Non-pigmented ciliary epithelial cell (primary cell): Measurements from ENCODE around the gene GPR176.
"Not testable (repeated sequence)": the region's sequence is repeated elsewhere in the genome, so short reads cannot be mapped to it uniquely, and the experiment has no call there.

Source experiments
- DNase-seq: peaks from one replicate; pipeline ENCODE4 v3.0.0-alpha.2; 2010; ENCODE audit warnings: low read depth

The GPR176 gene

GRCh38 chr15:39935241-39935640 lies 15.2 kb upstream of the GPR176 start:
- DNase-seq: no peak

DNA sequence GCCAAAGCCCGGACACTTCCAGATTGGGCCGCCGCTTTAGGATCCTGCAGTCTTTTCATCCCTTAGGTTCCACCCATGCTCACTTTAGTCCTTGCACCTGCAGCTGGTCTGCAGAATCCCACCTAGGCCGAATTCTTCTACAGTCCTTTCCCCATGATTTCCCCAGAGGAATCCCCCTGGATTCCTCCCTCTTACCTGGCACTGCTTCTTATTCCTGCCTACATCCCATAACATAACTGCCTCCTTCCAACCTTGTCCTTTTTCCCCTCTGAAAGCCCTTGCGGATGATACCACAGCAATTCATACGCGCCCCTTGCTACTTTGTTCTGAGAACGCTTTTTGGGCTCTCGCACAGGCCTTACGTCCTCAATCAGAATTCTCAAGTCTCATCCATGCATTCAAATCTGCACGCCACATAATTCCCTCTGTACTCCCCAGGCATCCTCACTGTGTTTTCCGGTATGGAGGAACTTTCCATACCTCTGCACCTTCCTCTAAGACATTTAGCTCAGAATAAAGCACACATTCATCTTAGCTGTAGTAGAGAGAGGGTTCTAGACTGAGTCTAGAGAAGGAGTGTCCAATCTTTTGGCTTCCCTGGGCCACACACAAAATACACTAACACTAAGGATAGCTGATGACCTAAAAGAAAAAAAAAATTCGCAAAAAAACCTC lies 14.5 kb upstream of the GPR176 start:
- no peak for DNase-seq

DNA sequence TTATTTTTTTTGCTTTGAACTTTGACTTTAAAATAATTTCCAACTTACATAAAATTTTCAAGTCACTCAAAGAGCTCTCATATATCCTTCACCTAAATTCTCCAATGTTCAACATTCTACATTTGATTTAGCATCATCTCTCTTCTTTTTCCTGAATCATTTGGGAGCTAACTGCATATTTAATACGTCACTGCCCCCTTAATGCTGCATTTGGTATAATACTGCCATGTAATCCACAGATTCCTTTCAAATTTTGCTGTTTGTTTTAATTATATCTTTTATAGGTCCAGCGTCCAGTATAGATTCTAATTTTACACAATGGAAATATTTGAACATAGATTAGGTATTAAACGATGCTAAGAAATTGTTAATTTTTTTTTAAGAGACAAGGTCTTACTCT lies 11.5 kb upstream of the GPR176 start:
- DNase-seq: no peak

DNA sequence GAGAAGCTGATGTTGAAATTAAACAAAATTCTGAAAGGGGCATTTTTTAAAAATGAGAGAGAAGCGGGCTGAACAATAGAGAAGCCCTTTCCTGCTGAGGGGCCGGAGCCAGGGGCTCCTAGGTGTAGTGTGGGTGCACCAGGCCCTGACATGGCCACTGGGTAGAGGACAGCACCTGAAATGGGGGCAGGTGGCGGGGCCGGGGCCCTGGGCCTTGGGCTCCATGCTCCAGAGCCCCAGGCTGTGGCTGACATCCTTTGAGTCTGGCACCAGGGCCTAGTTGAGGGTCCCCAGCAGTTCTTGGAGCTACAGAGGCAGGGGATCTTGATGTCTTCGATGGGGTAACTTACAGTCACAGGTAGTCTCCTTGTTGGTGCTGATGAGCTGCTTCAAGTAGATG lies 6.5 kb upstream of the GPR176 start:
- no peak for DNase-seq

- DNase-seq: no peak
Measured at GRCh38 chr15:39925112-39925842, 5.2 kb upstream of the GPR176 start.

- no peak for DNase-seq
Measured at GRCh38 chr15:39924437-39924836, 4.4 kb upstream of the GPR176 start.

DNA sequence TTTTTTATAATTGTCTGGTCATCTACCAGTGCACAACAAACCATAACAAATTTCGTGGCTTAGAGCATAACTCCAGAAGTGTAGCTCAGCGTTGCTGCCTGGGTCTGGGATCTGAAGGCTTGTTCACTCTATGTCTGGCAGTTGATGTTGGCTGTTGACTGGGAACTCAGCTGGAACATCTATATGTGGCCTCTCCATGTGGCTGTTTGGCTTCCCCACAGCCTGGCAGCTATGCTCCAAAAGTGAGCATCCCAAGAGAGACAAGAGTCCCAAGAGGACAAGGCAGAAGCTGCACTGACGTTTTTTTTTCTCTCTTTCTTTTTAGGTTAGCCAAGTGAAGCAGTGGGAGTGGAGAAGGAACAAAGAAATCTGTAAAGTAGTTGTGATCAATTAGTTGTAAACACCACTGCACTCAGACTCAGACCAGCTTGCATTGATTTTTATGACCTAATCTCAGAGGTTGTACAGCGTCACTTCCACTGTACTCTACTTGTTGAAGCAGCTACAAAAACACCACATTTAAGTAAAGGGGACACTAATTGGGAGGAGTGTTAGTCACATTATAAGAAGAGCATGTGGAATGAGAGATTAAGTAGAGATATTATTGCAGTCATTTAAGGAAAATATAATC lies 2.5 kb upstream of the GPR176 start:
- no peak for DNase-seq

GRCh38 chr15:39921274-39921638 lies 1.2 kb upstream of the GPR176 start:
- no peak for DNase-seq

GRCh38 chr15:39920510-39921273 lies 626 bp upstream of the GPR176 start:
- no peak for DNase-seq

GRCh38 chr15:39919411-39919747 lies 687 bp downstream of the GPR176 start:
- DNase-seq: no peak

- peak; percentile 73 for DNase-seq
Measured at GRCh38 chr15:39918688-39919385, 1.2 kb downstream of the GPR176 start.

GRCh38 chr15:39914977-39915376 lies 5.1 kb downstream of the GPR176 start:
- DNase-seq: no peak

DNA sequence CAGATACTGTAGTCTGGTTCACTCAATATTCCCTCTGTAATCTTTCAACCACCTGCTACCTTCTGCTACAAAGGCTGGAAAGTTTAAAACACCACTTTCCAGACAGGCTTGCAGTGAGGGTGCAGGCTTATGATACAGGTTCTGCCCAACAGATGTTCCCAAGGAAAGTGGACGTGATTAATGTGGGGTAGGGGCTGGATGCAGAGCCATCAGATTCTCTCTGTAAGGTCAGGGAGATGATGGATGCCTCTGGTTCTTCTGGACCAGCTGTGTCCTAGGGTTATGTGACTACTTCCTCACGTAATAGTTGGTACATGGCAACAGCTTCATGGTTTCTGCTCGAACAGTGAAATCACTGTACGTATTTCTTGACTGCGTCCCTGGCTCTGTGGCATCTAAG lies 11.1 kb downstream of the GPR176 start:
- no peak for DNase-seq

DNA sequence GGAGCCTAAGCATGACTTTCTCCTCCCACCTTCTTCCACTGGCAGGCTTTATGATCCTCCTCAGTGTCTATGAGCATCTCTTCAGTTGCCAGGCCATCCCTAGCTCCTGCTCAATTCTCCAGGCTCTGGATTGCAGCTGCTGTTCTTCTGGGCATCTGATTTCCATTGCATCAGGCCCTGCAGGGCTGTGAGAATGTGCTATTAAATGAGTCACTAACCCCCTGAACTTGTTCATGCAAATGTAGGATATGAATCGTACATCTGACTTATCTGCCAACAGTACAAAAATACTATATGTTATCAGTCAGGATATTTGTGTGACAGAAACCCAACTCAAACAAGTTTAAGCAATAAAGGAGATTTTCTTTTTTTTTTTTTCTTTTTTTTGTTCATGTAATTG lies 11.9 kb downstream of the GPR176 start:
- peak; percentile 76 for DNase-seq

DNA sequence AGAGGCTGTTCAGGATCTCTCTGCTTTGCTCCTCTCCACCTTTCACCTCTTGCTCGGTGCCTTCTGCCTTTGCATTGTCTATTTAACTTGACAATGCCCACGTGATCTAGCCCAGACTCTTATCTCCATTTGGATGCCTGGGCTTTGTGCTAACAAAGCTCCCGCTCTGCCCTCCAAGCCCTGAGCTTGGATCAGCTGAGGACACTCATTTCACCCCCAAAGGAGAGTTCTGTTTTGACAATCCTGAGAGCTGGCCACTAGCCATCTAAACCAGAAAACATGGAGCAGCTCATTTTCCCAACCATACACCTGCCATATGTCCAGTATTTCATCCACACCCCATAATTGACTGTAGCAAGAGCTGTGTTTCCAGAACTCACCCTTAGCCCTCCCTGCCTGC lies 12.8 kb downstream of the GPR176 start:
- DNase-seq: no peak

DNA sequence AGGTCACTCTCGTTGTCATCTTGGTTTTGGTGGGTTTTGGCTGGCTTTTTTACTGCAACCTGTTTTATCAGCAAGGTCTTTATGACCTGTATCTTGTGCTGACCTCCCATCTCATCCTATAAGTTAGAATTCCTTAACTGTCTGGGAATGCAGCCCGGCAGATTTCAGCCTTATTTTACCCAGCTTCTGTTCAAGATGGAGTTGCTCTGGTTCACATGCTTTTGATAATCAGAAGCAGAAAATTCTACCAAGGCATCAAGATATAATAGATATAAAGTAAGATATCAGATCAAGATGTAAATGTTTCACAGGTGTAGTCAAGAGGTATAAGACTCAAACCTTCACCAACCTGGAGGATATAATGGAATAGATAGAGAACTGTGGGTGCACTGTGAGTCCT lies 16.0 kb downstream of the GPR176 start:
- no peak for DNase-seq

DNA sequence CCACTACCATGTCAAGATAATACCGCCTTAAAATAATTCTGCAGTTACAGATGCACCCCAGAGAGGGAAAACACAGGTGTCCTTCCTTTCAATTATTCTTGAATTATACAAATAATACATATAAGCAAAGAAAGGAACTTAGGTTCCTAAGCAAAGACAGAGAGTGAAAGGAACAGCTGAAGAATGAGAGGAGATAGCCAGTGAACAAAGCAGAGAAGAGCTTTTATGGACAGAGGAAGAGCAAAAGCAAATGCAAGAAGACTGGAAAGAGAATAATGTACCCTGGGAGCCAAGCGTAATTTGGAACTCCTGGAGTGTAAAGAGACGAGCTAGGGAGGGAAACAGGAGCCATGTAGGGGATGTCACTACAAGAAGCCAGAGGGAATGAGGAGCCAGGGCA lies 21.7 kb downstream of the GPR176 start:
- no peak for DNase-seq

DNA sequence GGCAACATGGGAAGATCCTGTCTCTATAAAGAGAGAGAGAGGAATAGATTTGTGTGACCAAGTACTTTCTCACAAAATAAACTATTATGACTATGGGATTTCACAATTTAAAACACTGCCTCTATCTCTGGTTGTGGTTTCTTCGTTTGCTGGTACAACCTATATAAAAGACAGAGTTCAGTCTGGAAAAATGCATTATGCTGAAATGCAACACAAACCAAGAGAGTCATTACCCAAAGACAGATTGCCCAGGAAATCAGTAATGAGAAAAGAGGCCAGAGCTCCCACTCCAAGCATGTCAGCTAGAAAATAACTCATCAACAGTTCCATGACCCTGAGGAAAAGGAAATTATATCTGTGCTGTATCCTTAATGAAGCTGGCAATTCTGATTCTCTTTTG lies 23.2 kb downstream of the GPR176 start:
- no peak for DNase-seq

DNA sequence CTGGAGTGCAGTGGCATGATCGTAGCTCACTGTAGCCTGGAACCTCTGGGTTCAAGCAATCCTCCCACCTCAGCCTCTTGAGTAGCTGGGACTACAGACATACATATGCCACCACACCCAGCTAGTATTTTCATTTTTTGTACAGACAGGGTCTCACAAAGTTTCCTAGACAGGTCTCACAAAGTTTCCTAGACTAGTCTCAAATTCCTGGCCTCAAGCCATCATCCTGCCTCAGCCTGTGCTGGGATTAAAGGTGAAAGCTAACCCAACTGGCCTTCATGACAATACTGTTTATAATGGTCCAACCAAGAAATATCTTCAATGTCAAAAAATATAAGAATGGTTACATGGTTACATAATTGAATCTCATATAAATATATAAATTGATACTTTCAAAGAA lies 24.0 kb downstream of the GPR176 start:
- DNase-seq: no peak

DNA sequence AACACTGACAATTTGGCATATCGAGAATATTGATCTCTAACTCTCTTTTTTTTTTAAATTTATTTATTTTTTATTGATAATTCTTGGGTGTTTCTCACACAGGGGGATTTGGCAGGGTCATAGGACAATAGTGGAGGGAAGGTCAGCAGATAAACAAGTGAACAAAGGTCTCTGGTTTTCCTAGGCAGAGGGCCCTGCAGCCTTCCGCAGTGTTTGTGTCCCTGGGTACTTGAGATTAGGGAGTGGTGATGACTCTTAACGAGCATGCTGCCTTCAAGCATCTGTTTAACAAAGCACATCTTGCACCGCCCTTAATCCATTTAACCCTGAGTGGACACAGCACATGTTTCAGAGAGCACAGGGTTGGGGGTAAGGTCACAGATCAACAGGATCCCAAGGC lies 27.0 kb downstream of the GPR176 start:
- DNase-seq: not testable (repeated sequence)

DNA sequence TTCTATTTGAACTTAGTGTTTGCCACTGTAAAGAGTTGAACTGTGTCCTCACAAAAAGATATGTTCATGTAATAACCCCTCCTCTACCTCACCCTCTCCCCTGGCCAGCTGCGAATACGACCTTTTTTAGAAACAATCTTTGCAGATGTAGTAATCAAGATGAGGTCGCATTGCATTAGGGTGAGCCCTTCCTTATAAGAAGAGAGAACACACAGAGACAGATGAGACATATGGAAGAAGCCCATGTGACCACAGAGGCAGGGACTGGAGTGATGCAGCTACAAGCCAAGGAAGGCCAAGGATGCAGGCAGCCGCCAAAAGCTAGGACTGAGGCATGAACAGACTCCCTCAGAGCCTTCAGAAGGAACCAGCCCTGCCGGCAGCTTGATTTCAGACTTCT lies 27.6 kb downstream of the GPR176 start:
- DNase-seq: no peak

- DNase-seq: no peak
Measured at GRCh38 chr15:39890621-39891020, 29.4 kb downstream of the GPR176 start.
